Uterus (tissue), 2 donors: ENCODE measurements around the gene KAT7.

ENCODE experiments used
- POLR2A ChIP-seq, 2 donors: fragments of 450-650 bp; IDR thresholded peaks; one replicate each; pipeline ENCODE4 v1.6.1; 2016; ENCODE audit warnings: antibody characterized with exemption in 2 of 2, mild to moderate bottlenecking in 1 of 2, moderate library complexity in 1 of 2
- TF ChIP-seq, protein P1 (sequence below), 4 experiments: fragments of 200-600 bp in 2 of 4; fragments of 450-650 bp in 2 of 4; sonication (generic) in 2 of 4; IDR thresholded peaks; one replicate each; pipeline ENCODE4 v1.5.1; 2016 to 2019; ENCODE audit warnings: antibody characterized with exemption in 4 of 4, mild to moderate bottlenecking in 2 of 4, moderate library complexity in 1 of 4

GRCh38 chr17:49866882-49867413 is 78.5 kb downstream of the KAT7 start:
- TF ChIP-seq, protein P1, sequence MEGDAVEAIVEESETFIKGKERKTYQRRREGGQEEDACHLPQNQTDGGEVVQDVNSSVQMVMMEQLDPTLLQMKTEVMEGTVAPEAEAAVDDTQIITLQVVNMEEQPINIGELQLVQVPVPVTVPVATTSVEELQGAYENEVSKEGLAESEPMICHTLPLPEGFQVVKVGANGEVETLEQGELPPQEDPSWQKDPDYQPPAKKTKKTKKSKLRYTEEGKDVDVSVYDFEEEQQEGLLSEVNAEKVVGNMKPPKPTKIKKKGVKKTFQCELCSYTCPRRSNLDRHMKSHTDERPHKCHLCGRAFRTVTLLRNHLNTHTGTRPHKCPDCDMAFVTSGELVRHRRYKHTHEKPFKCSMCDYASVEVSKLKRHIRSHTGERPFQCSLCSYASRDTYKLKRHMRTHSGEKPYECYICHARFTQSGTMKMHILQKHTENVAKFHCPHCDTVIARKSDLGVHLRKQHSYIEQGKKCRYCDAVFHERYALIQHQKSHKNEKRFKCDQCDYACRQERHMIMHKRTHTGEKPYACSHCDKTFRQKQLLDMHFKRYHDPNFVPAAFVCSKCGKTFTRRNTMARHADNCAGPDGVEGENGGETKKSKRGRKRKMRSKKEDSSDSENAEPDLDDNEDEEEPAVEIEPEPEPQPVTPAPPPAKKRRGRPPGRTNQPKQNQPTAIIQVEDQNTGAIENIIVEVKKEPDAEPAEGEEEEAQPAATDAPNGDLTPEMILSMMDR (IDR thresholded peaks at IDR 0.05): no peak
- TF ChIP-seq POLR2A (IDR thresholded peaks at IDR 0.05): no peak
